Gastroesophageal sphincter (tissue), 4 donors: ENCODE data around the gene GABRA5. TPM values are rescaled to one million over a fixed set of nuclear protein-coding genes. Genes with fewer than 3 reads are reported as not detected.

Experiments
- ATAC-seq: fragments of 150-250 bp; one replicate; pipeline ENCODE4 v1.9.1; 2016; ENCODE audit warnings: mild to moderate bottlenecking, moderate library complexity
- H3K27ac ChIP-seq, 4 donors: fragments of 200-600 bp; sonication (generic) in 3 of 4; 1 replicate in 3 of 4; 2 replicates in 1 of 4; pipeline ENCODE4 v1.5.1; 2016 to 2019
- H3K27me3 ChIP-seq: fragments of 200-600 bp; sonication (generic); one replicate; pipeline ENCODE4 v1.5.1; 2019
- H3K36me3 ChIP-seq, 2 donors: fragments of 200-600 bp; sonication (generic); one replicate each; pipeline ENCODE4 v1.5.1; 2019; ENCODE audit warnings: control low read depth in 1 of 2
- H3K4me1 ChIP-seq, 3 donors: fragments of 200-600 bp; sonication (generic); 1 replicate in 2 of 3; 2 replicates in 1 of 3; pipeline ENCODE4 v1.5.1; 2016 to 2019; ENCODE audit warnings: control low read depth in 2 of 3
- H3K4me3 ChIP-seq, 2 donors: fragments of 200-600 bp; sonication (generic); one replicate each; pipeline ENCODE4 v1.5.1; 2019; ENCODE audit warnings: mild to moderate bottlenecking in 1 of 2, moderate library complexity in 1 of 2
- H3K9me3 ChIP-seq, 3 donors: fragments of 200-600 bp; sonication (generic); one replicate each; pipeline ENCODE4 v1.5.1; 2017 to 2019; ENCODE audit warnings: control low read depth in 2 of 3
- EP300 ChIP-seq: sonication (generic); formaldehyde crosslinking; IDR thresholded peaks from one replicate; pipeline ENCODE4 v1.6.1; 2017; ENCODE audit warnings: antibody characterized with exemption, mild to moderate bottlenecking
- POLR2A ChIP-seq, 2 donors: fragments of 450-650 bp; IDR thresholded peaks; one replicate each; pipeline ENCODE4 v1.6.1; 2017; ENCODE audit warnings: antibody characterized with exemption in 2 of 2, mild to moderate bottlenecking in 2 of 2, moderate library complexity in 1 of 2
- POLR2AphosphoS5 ChIP-seq: sonication (generic); formaldehyde crosslinking; IDR thresholded peaks from one replicate; pipeline ENCODE4 v1.6.1; 2017; ENCODE audit warnings: antibody characterized with exemption
- WGBS, 2 donors: methylation state at CpG; one replicate each; pipeline ENCODE4 v1.1.5; 2018; ENCODE audit warnings: low coverage in 1 of 2; 5-methylcytosine and 5-hydroxymethylcytosine counted together
- total RNA-seq, 4 donors: library from RNA; depleted of rRNA; stranded (reverse); fragments of >200 nt; gene quantifications; one replicate each; pipeline ENCODE4 v1.1.0, GENCODE V29; 2016
- TF ChIP-seq, protein P1 (sequence below), 4 experiments: fragments of 200-600 bp in 2 of 4; fragments of 450-650 bp in 2 of 4; sonication (generic) in 1 of 4; IDR thresholded peaks; one replicate each; pipeline ENCODE4 v1.5.1; 2017 to 2019; ENCODE audit warnings: antibody characterized with exemption in 4 of 4, mild to moderate bottlenecking in 2 of 4, moderate library complexity in 2 of 4

Gene GABRA5
- total RNA-seq, 4 donors from 2014 or later = 2.4 to 151 (median 33.7) TPM

- H3K36me3 ChIP-seq = no peaks in the 10 kb centered on the region
- ATAC-seq = no peak
- peaks cover 36% of the 10 kb centered on the region for H3K27me3 ChIP-seq
- no peaks in the 10 kb centered on the region for H3K9me3 ChIP-seq
- H3K4me1 ChIP-seq = peaks cover 0 to 53% (median 3%) of the 10 kb centered on the region in 3 donors
- TF ChIP-seq POLR2A (IDR thresholded peaks at IDR 0.05) (no peak), EP300 (no peak)
- TF ChIP-seq, protein P1, sequence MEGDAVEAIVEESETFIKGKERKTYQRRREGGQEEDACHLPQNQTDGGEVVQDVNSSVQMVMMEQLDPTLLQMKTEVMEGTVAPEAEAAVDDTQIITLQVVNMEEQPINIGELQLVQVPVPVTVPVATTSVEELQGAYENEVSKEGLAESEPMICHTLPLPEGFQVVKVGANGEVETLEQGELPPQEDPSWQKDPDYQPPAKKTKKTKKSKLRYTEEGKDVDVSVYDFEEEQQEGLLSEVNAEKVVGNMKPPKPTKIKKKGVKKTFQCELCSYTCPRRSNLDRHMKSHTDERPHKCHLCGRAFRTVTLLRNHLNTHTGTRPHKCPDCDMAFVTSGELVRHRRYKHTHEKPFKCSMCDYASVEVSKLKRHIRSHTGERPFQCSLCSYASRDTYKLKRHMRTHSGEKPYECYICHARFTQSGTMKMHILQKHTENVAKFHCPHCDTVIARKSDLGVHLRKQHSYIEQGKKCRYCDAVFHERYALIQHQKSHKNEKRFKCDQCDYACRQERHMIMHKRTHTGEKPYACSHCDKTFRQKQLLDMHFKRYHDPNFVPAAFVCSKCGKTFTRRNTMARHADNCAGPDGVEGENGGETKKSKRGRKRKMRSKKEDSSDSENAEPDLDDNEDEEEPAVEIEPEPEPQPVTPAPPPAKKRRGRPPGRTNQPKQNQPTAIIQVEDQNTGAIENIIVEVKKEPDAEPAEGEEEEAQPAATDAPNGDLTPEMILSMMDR (IDR thresholded peaks at IDR 0.05) = no peak
- 30 to 75% methylated on average over 4 to 10 of the region's 46 CpGs for WGBS, 2 donors
- H3K27ac ChIP-seq = peak overlapping the region in 2 of 4 donors; percentile 81 to 91
- H3K4me3 ChIP-seq = peak overlapping the region; percentile 27 to 58
These were observed 1.3 kb downstream of the GABRA5 start for GRCh38 chr15:26868029-26868685.

DNA sequence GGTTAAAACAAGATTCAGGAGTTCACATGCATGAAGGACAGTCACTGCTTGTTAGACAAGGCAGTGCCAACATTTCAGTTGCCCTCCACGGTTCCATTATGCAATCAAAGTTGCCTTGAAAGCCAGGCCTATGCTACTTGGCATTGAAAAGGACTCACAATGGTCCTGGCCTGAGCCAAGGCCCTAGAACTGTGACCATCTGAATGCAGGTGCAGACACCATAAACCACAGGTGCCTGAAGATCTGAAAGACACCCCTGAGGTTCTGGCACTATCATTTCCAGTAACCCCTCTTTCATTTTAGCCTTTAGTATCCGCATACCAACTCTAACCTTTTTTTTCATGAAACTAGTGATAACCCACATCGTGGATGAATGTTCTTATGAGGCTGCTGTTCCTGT, 2.8 kb downstream of the GABRA5 start:
- Histone ChIP-seq H3K27me3 (peaks cover 36% of the 10 kb centered on the region), H3K4me1 (peaks cover 0 to 65% (median 3%) of the 10 kb centered on the region in 3 donors), H3K27ac (peak overlapping the region in 1 of 4 donors; percentile 91), H3K4me3 (no peak overlapping the region), H3K36me3 (no peaks in the 10 kb centered on the region), H3K9me3 (no peaks in the 10 kb centered on the region)
- WGBS, 2 donors = 78 to 94% methylated on average over 2 to 3 of the region's 3 CpGs
- TF ChIP-seq POLR2A (IDR thresholded peaks at IDR 0.05) = no peak
- TF ChIP-seq, protein P1 (IDR thresholded peaks at IDR 0.05) = no peak
- TF ChIP-seq POLR2AphosphoS5 = no peak
- TF ChIP-seq EP300 = no peak
- no peak for ATAC-seq

DNA sequence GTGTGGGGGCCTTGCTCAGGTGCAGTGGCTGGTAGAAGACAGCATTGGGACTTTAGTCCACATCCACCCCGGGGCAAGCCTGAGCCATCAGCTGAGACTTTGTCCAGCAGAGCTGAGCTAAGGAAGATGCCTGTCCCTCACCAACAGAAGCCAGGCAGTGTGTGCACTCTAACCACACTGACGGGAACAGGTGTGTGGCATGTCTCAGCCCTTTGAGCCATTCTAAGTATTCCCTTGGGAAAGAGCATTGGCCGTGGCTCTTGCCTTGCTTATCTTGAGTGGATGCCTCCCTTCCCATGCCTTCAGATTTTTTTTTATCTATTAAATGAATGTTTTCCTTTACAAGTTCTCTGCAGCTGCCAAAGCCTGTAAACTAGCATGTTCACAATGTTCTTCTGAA, 3.5 kb downstream of the GABRA5 start:
- Histone ChIP-seq H3K36me3 (no peaks in the 10 kb centered on the region), H3K4me1 (peaks cover 0 to 62% (median 3%) of the 10 kb centered on the region in 3 donors), H3K4me3 (no peak overlapping the region), H3K27me3 (peaks cover 36% of the 10 kb centered on the region), H3K27ac (peak overlapping the region in 2 of 4 donors; percentile 49 to 91), H3K9me3 (no peaks in the 10 kb centered on the region)
- ATAC-seq = no peak
- 71 to 83% methylated on average over 1 to 3 of the region's 3 CpGs for WGBS, 2 donors
- TF ChIP-seq POLR2A (IDR thresholded peaks at IDR 0.05) = no peak
- TF ChIP-seq EP300 = no peak
- no peak for TF ChIP-seq POLR2AphosphoS5
- TF ChIP-seq, protein P1 (IDR thresholded peaks at IDR 0.05) = no peak

GRCh38 chr15:26872206-26872605, 5.3 kb downstream of the GABRA5 start:
- peaks cover 0 to 53% (median 0%) of the 10 kb centered on the region in 3 donors for H3K4me1 ChIP-seq
- ATAC-seq = no peak
- H3K9me3 ChIP-seq = no peaks in the 10 kb centered on the region
- H3K27me3 ChIP-seq = peaks cover 22% of the 10 kb centered on the region
- WGBS, 2 donors = 59 to 67% methylated on average over 5 to 7 of the region's 7 CpGs
- H3K4me3 ChIP-seq = no peak overlapping the region
- no peak for TF ChIP-seq EP300
- TF ChIP-seq POLR2AphosphoS5 = no peak
- no peaks in the 10 kb centered on the region for H3K36me3 ChIP-seq
- H3K27ac ChIP-seq = peak overlapping the region in 3 of 4 donors; percentile 50 to 91 (median 71)

GRCh38 chr15:26873846-26874245, 7.0 kb downstream of the GABRA5 start:
- Histone ChIP-seq H3K4me1 (peaks cover 0 to 40% (median 0%) of the 10 kb centered on the region in 3 donors), H3K9me3 (no peaks in the 10 kb centered on the region), H3K4me3 (no peak overlapping the region), H3K27ac (peak overlapping the region in 3 of 4 donors; percentile 50 to 91 (median 71)), H3K27me3 (peaks cover 6% of the 10 kb centered on the region), H3K36me3 (no peaks in the 10 kb centered on the region)
- WGBS, 2 donors = 10 to 20% methylated on average over 8 of the region's 8 CpGs
- TF ChIP-seq EP300 (no peak), POLR2A (IDR thresholded peaks at IDR 0.05) (no peak), POLR2AphosphoS5 (peak; percentile 15)
- ATAC-seq = peak; percentile 88
